HuH-7 (cell line): ENCODE results near the gene LDHD.

Experiments
- DNase-seq: peaks from one replicate; pipeline ENCODE4 v3.0.0; 2011; ENCODE audit warnings: low spot score

Gene LDHD

DNA sequence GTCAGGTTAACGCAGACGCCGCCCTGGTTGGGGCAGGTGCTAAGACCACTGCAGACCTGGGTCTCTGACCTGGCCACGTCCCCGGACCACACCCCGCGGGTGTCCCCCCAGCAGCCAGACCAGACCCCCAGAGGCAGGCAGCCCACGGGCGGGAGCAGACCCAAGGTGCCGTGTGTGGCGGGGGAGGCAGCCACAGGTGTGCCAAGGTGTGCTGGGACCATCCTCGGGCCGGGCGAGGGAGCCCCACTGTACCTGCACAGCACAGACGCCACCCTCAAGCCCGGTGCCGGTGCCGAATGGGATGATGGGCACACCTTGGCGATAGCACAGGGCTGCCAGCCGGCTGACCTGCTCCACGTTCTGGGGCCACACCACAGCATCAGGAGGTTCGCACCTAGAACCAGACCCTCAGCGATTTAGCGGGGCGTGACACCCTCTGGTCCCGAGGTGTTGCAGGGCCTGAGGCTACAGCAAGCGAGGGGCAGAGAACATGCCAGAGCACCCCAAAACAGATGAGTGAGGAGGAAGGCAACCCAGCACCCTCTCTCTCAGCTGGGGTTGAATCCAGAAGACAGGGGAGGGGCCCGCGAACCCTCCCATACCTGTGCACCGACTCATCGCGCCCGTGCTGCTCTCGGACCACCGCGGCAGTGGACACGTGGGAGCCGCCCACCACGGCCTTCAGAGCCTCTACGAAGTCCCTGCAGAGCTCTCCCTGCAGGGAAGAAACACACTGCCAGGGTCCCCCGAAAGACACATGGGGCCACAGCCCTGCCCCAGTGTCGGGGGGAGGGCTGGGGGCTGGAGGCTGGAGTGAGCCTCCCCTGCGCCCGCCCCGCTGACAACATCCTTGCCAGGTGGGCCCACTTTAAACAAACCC, 1.4 kb downstream of the LDHD start:
- DNase-seq = no peak

GRCh38 chr16:75114179-75114945, 2.2 kb downstream of the LDHD start:
- no peak for DNase-seq

- DNase-seq = no peak
Observed at GRCh38 chr16:75113541-75114121, 2.9 kb downstream of the LDHD start.

GRCh38 chr16:75112734-75113491, 3.7 kb downstream of the LDHD start:
- DNase-seq = no peak

DNA sequence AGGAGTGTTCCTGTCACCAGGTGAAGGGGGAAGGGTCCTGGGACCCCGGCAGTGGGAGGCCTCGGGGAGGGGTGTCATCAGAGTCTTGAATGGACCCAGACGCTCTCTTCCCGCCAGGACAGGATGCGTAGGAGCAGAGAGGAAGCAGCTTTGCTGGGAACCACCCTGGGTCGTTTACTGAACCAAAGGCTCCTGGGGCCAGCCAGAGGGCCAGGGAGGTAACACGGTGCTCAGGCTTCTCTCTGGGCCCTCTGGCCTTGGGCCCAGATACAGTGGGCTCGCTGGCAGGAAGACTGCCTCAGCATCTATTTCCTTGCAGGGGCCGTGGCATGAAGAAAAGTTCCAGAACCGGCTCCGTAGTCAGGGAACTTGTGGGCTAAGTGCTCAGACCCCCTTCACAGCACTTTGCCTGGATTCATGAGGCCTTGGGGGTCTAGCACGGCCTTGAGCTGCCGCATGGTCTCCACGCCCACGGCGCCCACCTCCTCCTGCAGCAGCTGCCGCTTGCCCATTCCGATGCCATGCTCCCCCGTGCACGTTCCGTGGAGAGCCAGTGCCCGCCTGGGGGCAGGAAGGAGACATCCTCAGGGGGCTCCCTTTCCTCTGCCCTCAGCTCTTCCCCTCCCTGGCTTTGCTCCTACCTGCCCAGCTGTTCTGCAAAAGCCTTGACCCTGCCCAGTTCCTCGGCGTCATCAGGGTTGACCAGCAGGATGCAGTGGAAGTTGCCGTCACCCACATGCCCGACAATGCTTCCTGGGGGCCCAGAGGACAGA, 4.4 kb downstream of the LDHD start:
- no peak for DNase-seq

GRCh38 chr16:75111514-75111940, 5.1 kb downstream of the LDHD start:
- DNase-seq = no peak

GRCh38 chr16:75110637-75111513, 5.7 kb downstream of the LDHD start:
- DNase-seq = peak; percentile 92

DNA sequence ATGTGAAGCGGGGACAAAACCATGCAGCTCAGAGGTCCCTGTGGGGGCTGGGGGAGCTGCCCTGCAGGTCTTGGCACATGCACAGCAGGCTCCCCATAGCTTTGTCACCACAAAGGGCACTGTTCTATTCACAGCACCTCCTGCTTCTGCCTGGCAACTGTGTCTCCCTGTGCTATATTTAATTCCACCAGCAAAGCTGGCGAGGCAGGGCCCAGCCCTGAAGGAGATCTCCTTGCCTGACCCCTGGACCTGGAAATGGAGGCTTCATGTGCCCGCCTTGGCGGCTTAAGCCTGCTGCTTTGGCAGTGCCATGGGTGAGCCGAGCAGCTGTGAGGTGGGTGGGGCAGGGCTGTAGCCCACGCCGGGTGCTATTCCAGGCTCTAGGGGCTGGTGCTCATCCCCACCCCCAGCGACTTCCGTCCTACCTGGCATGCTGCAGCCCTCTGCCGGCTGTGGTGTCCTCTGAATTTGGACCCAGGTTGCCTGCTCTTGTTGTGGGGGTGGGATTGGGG, 6.8 kb downstream of the LDHD start:
- DNase-seq = no peak

- DNase-seq = no peak
Observed at GRCh38 chr16:75108792-75109731, 7.5 kb downstream of the LDHD start.

GRCh38 chr16:75107505-75107904, 9.1 kb downstream of the LDHD start:
- DNase-seq = no peak

GRCh38 chr16:75106351-75107274, 10.0 kb downstream of the LDHD start:
- DNase-seq = no peak

DNA sequence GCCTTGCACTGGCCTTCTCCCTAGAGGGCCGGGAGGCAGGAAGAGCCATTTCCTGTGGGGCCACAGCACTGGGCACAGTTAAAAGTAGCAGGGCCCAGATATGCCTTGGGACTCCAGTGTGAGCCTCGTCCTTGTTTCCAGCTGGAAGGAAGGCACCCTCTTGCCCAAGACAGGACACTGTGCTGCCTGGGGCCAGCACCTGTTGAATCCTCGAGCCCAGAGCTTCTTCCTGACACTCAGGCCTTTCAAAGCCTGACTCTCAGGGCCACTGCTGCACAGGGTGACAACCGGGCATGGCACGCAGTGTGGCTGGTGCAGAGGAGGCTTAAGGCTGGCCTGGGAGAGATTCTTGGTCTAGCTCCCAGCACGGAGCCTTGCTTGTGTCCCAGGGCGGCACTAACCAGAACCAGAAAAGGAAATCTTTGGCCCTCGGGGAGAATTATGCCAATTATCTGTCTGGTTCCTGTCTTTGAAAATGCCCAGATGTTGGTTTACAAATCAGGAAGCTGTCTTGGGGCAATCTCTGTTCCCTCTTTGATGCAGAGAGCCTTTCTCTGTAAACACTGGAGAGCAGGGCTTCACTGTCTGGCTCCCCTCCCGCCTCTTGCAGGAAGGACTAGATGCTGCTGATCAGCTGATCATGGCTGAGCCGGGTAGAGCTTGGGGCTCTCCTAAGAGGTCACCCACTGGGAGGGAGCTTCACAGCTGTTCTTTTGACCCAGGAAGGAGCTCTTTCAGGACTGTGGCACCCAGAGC, 11.1 kb downstream of the LDHD start:
- no peak for DNase-seq

DNA sequence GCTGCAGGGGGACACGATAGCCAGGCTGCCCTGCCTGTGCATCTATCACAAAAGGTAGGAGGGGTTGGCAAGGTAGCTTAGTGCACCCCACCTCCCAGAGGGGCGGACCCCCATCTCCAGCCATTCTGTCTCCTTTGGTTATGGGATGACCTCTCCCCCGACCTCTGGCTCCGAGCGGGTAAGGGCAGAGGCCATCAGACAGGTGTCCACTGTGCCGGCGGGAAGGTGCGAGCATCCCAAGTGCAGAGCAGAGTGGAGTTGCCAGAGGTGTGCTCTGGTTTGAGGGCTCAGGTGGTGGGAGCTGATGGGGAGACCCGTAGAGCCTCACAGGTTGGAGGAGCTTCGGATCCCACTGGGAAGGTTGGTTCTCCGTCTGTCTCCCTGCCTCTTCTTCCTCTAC, 11.7 kb downstream of the LDHD start:
- no peak for DNase-seq

DNA sequence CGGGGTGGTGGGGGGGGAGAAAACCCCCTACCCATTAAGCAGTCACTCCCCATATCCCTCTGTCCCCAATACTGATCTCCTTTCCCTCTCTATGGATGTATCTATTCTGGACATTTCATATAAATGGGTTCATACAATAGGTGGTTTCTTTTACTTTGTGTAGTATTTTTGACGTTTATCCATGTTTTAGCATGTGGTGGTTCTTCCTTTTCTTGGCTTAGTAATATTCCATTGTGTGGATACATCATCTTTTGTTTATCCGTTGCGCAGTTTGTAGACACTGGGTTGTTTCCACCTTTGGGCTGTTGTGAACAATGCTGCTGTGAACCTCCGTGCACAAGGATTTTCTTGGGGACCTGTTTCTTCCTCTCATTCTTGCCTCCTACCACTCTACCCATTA, 12.6 kb downstream of the LDHD start:
- DNase-seq = no peak

- no peak for DNase-seq
Observed at GRCh38 chr16:75102595-75102994, 14.0 kb downstream of the LDHD start.

- no peak for DNase-seq
Observed at GRCh38 chr16:75101635-75102034, 14.9 kb downstream of the LDHD start.

- DNase-seq = no peak
Observed at GRCh38 chr16:75100603-75100990, 16.0 kb downstream of the LDHD start.
